HEK293 (cell line): ENCODE data around the gene CPNE1.
A peak's percentile ranks its signal among the peaks of the same experiment; 100 is the strongest.

Experiments
- CTCF ChIA-PET: fragments of 350-600 bp; formaldehyde crosslinking; extraction: SDS; loops from one replicate; lab custom pipeline; 2021; ENCODE audit warnings: antibody characterized with exemption; lab: Yijun Ruan, JAX
- POLR2A ChIA-PET: fragments of 300-600 bp; formaldehyde crosslinking; extraction: SDS; loops from one replicate; lab custom pipeline; 2020; ENCODE audit warnings: antibody characterized with exemption, inconsistent platforms; lab: Yijun Ruan, JAX
- H3K27ac ChIP-seq: fragments of 200-500 bp; sonication (Bioruptor generic); 2 replicates; pipeline ENCODE4 v1.5.1; 2014; ENCODE audit warnings: low read depth, low read length, control low read depth, inconsistent platforms; ENCODE audit errors: extremely low read depth
- H3K36me3 ChIP-seq, 2 experiments: fragments of 200-500 bp in 1 of 2; sonication (Bioruptor generic) in 1 of 2; 1 replicate in 1 of 2; 2 replicates in 1 of 2; pipeline ENCODE4 v1.5.1; 2014 to 2017; ENCODE audit warnings: inconsistent platforms in 2 of 2, low read length in 2 of 2; ENCODE audit not compliant: control insufficient read depth in 2 of 2, insufficient read depth in 1 of 2
- H3K4me1 ChIP-seq: fragments of 200-500 bp; sonication (Bioruptor generic); 2 replicates; pipeline ENCODE4 v1.5.1; 2014; ENCODE audit warnings: mild to moderate bottlenecking, low read length, inconsistent platforms; ENCODE audit not compliant: control insufficient read depth, insufficient read depth
- H3K4me3 ChIP-seq: 2 replicates; pipeline ENCODE4 v1.5.1; 2011; ENCODE audit warnings: low read depth, mild to moderate bottlenecking, control low read depth, low read length, moderate library complexity
- H3K9me3 ChIP-seq: fragments of 200-500 bp; sonication (Bioruptor generic); 2 replicates; pipeline ENCODE4 v1.5.1; 2014; ENCODE audit warnings: low read depth, low read length, inconsistent platforms; ENCODE audit not compliant: control insufficient read depth, insufficient read depth
- BCL11B ChIP-seq: fragments of 450-650 bp; formaldehyde crosslinking; IDR thresholded peaks from 2 replicates; pipeline ENCODE4 v1.5.1; 2016; ENCODE audit warnings: low read depth, missing biosample characterization, missing genetic modification characterization
- GLI2 ChIP-seq: fragments of 450-650 bp; formaldehyde crosslinking; IDR thresholded peaks from 2 replicates; pipeline ENCODE4; 2017; ENCODE audit warnings: missing biosample characterization, missing genetic modification characterization, low read depth, borderline replicate concordance
- HOXC10 ChIP-seq: sonication (generic); formaldehyde crosslinking; IDR thresholded peaks from 2 replicates; pipeline ENCODE4 v1.8.1; 2023; ENCODE audit warnings: mild to moderate bottlenecking, missing genetic modification reagents
- HOXD13 ChIP-seq: sonication (generic); formaldehyde crosslinking; IDR thresholded peaks from 2 replicates; pipeline ENCODE4 v1.8.0; 2022; ENCODE audit warnings: missing genetic modification reagents, borderline replicate concordance
- KLF10 ChIP-seq: fragments of 450-650 bp; IDR thresholded peaks from 2 replicates; pipeline ENCODE4 v1.5.1; 2018; ENCODE audit warnings: missing biosample characterization, mild to moderate bottlenecking, missing genetic modification characterization
- KLF16 ChIP-seq: fragments of 450-650 bp; formaldehyde crosslinking; IDR thresholded peaks from 2 replicates; pipeline ENCODE4 v1.5.1; 2017; ENCODE audit warnings: missing biosample characterization, missing genetic modification characterization
- KLF8 ChIP-seq: fragments of 450-650 bp; formaldehyde crosslinking; IDR thresholded peaks from 2 replicates; pipeline ENCODE4 v1.5.1; 2016; ENCODE audit warnings: missing biosample characterization, missing genetic modification characterization
- OSR2 ChIP-seq: fragments of 450-650 bp; formaldehyde crosslinking; IDR thresholded peaks from 2 replicates; pipeline ENCODE4 v1.5.1; 2016; ENCODE audit warnings: missing biosample characterization, missing genetic modification characterization
- ZBTB20 ChIP-seq: fragments of 450-650 bp; formaldehyde crosslinking; IDR thresholded peaks from 2 replicates; pipeline ENCODE4 v1.5.1; 2016; ENCODE audit warnings: missing biosample characterization, missing genetic modification characterization
- ZBTB7A ChIP-seq: fragments of 450-650 bp; formaldehyde crosslinking; IDR thresholded peaks from 2 replicates; pipeline ENCODE4 v1.5.1; 2016; ENCODE audit warnings: low read depth, missing biosample characterization, missing genetic modification characterization
- ZNF155 ChIP-seq: fragments of 450-650 bp; formaldehyde crosslinking; IDR thresholded peaks from 2 replicates; pipeline ENCODE4 v1.5.1; 2016; ENCODE audit warnings: missing biosample characterization, missing genetic modification characterization
- ZNF175 ChIP-seq: fragments of 450-650 bp; formaldehyde crosslinking; IDR thresholded peaks from 2 replicates; pipeline ENCODE4 v1.5.1; 2016; ENCODE audit warnings: missing biosample characterization, missing genetic modification characterization
- ZNF184 ChIP-seq: fragments of 450-650 bp; IDR thresholded peaks from 2 replicates; pipeline ENCODE4 v1.5.1; 2018; ENCODE audit warnings: missing biosample characterization, mild to moderate bottlenecking, missing genetic modification characterization
- ZNF292 ChIP-seq: fragments of 450-650 bp; formaldehyde crosslinking; IDR thresholded peaks from 2 replicates; pipeline ENCODE4 v1.5.1; 2016; ENCODE audit warnings: low read depth, missing biosample characterization, missing genetic modification characterization, borderline replicate concordance
- ZNF302 ChIP-seq: fragments of 450-650 bp; formaldehyde crosslinking; IDR thresholded peaks from 2 replicates; pipeline ENCODE4 v1.5.1; 2016; ENCODE audit warnings: missing biosample characterization, missing genetic modification characterization, low read depth
- ZNF341 ChIP-seq: fragments of 450-650 bp; formaldehyde crosslinking; IDR thresholded peaks from 2 replicates; pipeline ENCODE4; 2016; ENCODE audit warnings: low read depth, missing biosample characterization, missing genetic modification characterization
- ZNF404 ChIP-seq: fragments of 450-650 bp; formaldehyde crosslinking; IDR thresholded peaks from 2 replicates; pipeline ENCODE4 v1.5.1; 2017; ENCODE audit warnings: missing biosample characterization, missing genetic modification characterization
- ZNF623 ChIP-seq: fragments of 450-650 bp; formaldehyde crosslinking; IDR thresholded peaks from 2 replicates; pipeline ENCODE4 v1.5.1; 2016; ENCODE audit warnings: missing biosample characterization, missing genetic modification characterization
- ZNF624 ChIP-seq: fragments of 450-650 bp; formaldehyde crosslinking; IDR thresholded peaks from 2 replicates; pipeline ENCODE4 v1.5.1; 2017; ENCODE audit warnings: missing biosample characterization, missing genetic modification characterization
- ZNF658 ChIP-seq: fragments of 450-650 bp; formaldehyde crosslinking; IDR thresholded peaks from 2 replicates; pipeline ENCODE4; 2016; ENCODE audit warnings: missing biosample characterization, missing genetic modification characterization
- ZNF707 ChIP-seq: fragments of 450-650 bp; formaldehyde crosslinking; IDR thresholded peaks from 2 replicates; pipeline ENCODE4 v1.5.1; 2016; ENCODE audit warnings: missing biosample characterization, missing genetic modification characterization
- ZNF747 ChIP-seq: fragments of 450-650 bp; formaldehyde crosslinking; IDR thresholded peaks from 2 replicates; pipeline ENCODE4 v1.5.1; 2016; ENCODE audit warnings: missing biosample characterization, missing genetic modification characterization
- ZNF792 ChIP-seq: fragments of 450-650 bp; formaldehyde crosslinking; IDR thresholded peaks from 2 replicates; pipeline ENCODE4 v1.5.1; 2016; ENCODE audit warnings: missing biosample characterization, missing genetic modification characterization
- ZSCAN16 ChIP-seq: fragments of 450-650 bp; formaldehyde crosslinking; IDR thresholded peaks from 2 replicates; pipeline ENCODE4 v1.5.1; 2016; ENCODE audit warnings: missing biosample characterization, missing genetic modification characterization
- ZSCAN30 ChIP-seq: fragments of 450-650 bp; IDR thresholded peaks from 2 replicates; pipeline ENCODE4 v1.5.1; 2018; ENCODE audit warnings: missing biosample characterization, mild to moderate bottlenecking, missing genetic modification characterization, moderate library complexity
- TF ChIP-seq, protein P1 (sequence below): sonication (generic); formaldehyde crosslinking; IDR thresholded peaks from 2 replicates; pipeline ENCODE4 v1.8.1; 2022; ENCODE audit warnings: mild to moderate bottlenecking, moderate library complexity, missing genetic modification reagents
- TF ChIP-seq, protein P2 (sequence below): fragments of 450-650 bp; formaldehyde crosslinking; IDR thresholded peaks from 2 replicates; pipeline ENCODE4; 2016; ENCODE audit warnings: missing biosample characterization, missing genetic modification characterization
- TF ChIP-seq, protein P3 (sequence below): fragments of 450-650 bp; formaldehyde crosslinking; IDR thresholded peaks from 2 replicates; pipeline ENCODE4 v1.5.1; 2017; ENCODE audit warnings: missing biosample characterization, missing genetic modification characterization
- TF ChIP-seq, protein P4 (sequence below): fragments of 450-650 bp; formaldehyde crosslinking; IDR thresholded peaks from 2 replicates; pipeline ENCODE4 v1.5.1; 2016; ENCODE audit warnings: missing biosample characterization, missing genetic modification characterization
- TF ChIP-seq, protein P5 (sequence below): fragments of 450-650 bp; formaldehyde crosslinking; IDR thresholded peaks from 2 replicates; pipeline ENCODE4 v1.5.1; 2016; ENCODE audit warnings: missing biosample characterization, missing genetic modification characterization
- TF ChIP-seq, protein P6 (sequence below): fragments of 450-650 bp; formaldehyde crosslinking; IDR thresholded peaks from 2 replicates; pipeline ENCODE4 v1.5.1; 2016; ENCODE audit warnings: missing biosample characterization, missing genetic modification characterization

Gene CPNE1

DNA sequence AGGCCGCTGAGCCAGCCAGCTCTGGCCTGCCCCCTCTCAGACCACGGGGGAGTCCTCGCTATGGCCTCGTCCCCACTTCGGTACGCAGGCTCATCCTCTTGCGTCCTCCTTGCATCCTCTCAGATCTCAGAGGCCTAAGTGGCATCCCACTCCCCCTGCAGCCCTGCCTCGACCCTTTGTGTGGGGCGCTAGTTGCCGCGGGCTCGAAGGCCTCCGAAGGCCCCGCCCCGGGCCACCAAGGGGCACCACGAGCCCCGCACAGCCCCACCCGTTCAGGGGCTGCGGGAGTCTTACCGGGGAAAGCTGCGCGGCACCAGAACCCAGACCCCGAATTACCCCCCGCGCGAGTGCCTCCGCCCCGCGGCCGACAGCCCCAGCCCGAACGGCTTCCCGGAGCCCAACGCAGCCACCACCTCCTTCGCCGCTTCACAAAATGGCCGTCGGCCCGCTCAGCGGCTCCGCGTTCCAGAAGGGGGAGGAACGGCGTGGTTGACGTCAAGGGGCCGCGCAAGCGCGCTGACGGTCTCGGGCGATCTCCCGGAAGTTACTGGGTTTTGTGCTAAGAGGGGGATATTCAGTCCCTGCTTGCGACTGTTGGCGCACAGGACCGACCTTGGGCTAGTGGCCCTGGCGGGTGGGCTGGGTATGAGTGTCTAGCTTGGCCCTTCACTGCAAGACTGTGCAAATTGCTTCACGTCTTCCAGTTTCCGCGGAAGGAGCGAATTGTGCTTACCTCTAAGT lies at the start of gene CPNE1, which contains the start of gene RBM12:
TSS of gene CPNE1 (minus strand) at position 435 of the 741 bp plus-strand sequence. CDS start 31,977 bp downstream, outside the sequence.
TSS of gene RBM12 (minus strand) at position 435 of the 741 bp plus-strand sequence. CDS start 9,578 bp downstream, outside the sequence.
- ChIA-PET POLR2A (interaction anchor here (0.5 to 3.2 kb wide), 17 partner anchors 13 to 289 kb away, joined by 3 to 16 read pairs (median 6); partner anchors contain the start of genes CEP250, NFS1, RBM39 and ROMO1), CTCF (interaction anchor here (0.7 to 1.0 kb wide), 2 partner anchors 100 to 335 kb away, joined by 3 to 5 read pairs; no protein-coding TSS in a partner anchor)
- Histone ChIP-seq H3K4me1 (peaks cover 9% of the 10 kb centered on the region), H3K36me3 (peaks cover 8 to 13% of the 10 kb centered on the region in 2 experiments), H3K27ac (peak within 1 kb of the TSS; percentile 88), H3K4me3 (peak within 1 kb of the TSS; percentile 87), H3K9me3 (no peaks in the 10 kb centered on the region)
- TF ChIP-seq, protein P1, sequence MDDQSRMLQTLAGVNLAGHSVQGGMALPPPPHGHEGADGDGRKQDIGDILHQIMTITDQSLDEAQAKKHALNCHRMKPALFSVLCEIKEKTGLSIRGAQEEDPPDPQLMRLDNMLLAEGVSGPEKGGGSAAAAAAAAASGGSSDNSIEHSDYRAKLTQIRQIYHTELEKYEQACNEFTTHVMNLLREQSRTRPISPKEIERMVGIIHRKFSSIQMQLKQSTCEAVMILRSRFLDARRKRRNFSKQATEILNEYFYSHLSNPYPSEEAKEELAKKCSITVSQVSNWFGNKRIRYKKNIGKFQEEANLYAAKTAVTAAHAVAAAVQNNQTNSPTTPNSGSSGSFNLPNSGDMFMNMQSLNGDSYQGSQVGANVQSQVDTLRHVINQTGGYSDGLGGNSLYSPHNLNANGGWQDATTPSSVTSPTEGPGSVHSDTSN = 0 out of 2 replicates have a peak, but pooled peaks have one; percentile 46
- TF ChIP-seq ZNF341 (tag by site-specific recombination) (peak; percentile 46), KLF16 (tag by site-specific recombination) (peak; percentile 70), ZSCAN30 (tag by site-specific recombination) (peak; percentile 37; the same call in 1 of the 2 replicates), ZNF747 (tag by site-specific recombination) (no peak), OSR2 (tag by site-specific recombination) (no peak), KLF10 (tag by site-specific recombination) (peak; percentile 32; the same call in 1 of the 2 replicates), HOXD13 (CRISPR knock-in tag) (no peak), ZNF404 (tag by site-specific recombination) (no peak), GLI2 (tag by site-specific recombination) (no peak), ZNF624 (tag by site-specific recombination) (no peak), KLF8 (tag by site-specific recombination) (peak; percentile 88), ZNF302 (no peak), ZNF623 (tag by site-specific recombination) (no peak), BCL11B (tag by site-specific recombination) (no peak), HOXC10 (no peak), ZNF184 (tag by site-specific recombination) (no peak), ZNF155 (tag by site-specific recombination) (no peak), ZBTB20 (tag by site-specific recombination) (peak; percentile 55; the same call in 1 of the 2 replicates), ZNF707 (tag by site-specific recombination) (no peak), ZBTB7A (tag by site-specific recombination) (no peak; the same call in 1 of the 2 replicates), ZNF175 (tag by site-specific recombination) (no peak), ZNF292 (tag by site-specific recombination) (no peak), ZSCAN16 (tag by site-specific recombination) (0 out of 2 replicates have a peak, but pooled peaks have one; percentile 11), ZNF792 (tag by site-specific recombination) (no peak), ZNF658 (tag by site-specific recombination) (no peak)
- TF ChIP-seq, protein P2, sequence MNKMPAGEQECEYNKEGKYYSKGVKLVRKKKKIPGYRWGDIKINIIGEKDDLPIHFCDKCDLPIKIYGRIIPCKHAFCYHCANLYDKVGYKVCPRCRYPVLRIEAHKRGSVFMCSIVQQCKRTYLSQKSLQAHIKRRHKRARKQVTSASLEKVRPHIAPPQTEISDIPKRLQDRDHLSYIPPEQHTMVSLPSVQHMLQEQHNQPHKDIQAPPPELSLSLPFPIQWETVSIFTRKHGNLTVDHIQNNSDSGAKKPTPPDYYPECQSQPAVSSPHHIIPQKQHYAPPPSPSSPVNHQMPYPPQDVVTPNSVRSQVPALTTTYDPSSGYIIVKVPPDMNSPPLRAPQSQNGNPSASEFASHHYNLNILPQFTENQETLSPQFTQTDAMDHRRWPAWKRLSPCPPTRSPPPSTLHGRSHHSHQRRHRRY (tag by site-specific recombination) = no peak
- TF ChIP-seq, protein P3, sequence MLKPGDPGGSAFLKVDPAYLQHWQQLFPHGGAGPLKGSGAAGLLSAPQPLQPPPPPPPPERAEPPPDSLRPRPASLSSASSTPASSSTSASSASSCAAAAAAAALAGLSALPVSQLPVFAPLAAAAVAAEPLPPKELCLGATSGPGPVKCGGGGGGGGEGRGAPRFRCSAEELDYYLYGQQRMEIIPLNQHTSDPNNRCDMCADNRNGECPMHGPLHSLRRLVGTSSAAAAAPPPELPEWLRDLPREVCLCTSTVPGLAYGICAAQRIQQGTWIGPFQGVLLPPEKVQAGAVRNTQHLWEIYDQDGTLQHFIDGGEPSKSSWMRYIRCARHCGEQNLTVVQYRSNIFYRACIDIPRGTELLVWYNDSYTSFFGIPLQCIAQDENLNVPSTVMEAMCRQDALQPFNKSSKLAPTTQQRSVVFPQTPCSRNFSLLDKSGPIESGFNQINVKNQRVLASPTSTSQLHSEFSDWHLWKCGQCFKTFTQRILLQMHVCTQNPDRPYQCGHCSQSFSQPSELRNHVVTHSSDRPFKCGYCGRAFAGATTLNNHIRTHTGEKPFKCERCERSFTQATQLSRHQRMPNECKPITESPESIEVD (tag by site-specific recombination) = no peak
- TF ChIP-seq, protein P4, sequence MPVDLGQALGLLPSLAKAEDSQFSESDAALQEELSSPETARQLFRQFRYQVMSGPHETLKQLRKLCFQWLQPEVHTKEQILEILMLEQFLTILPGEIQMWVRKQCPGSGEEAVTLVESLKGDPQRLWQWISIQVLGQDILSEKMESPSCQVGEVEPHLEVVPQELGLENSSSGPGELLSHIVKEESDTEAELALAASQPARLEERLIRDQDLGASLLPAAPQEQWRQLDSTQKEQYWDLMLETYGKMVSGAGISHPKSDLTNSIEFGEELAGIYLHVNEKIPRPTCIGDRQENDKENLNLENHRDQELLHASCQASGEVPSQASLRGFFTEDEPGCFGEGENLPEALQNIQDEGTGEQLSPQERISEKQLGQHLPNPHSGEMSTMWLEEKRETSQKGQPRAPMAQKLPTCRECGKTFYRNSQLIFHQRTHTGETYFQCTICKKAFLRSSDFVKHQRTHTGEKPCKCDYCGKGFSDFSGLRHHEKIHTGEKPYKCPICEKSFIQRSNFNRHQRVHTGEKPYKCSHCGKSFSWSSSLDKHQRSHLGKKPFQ (tag by site-specific recombination) = no peak; the same call in 1 of the 2 replicates
- TF ChIP-seq, protein P5, sequence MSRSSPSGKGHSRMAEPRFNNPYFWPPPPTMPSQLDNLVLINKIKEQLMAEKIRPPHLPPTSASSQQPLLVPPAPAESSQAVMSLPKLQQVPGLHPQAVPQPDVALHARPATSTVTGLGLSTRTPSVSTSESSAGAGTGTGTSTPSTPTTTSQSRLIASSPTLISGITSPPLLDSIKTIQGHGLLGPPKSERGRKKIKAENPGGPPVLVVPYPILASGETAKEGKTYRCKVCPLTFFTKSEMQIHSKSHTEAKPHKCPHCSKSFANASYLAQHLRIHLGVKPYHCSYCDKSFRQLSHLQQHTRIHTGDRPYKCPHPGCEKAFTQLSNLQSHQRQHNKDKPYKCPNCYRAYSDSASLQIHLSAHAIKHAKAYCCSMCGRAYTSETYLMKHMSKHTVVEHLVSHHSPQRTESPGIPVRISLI = no peak
- TF ChIP-seq, protein P6, sequence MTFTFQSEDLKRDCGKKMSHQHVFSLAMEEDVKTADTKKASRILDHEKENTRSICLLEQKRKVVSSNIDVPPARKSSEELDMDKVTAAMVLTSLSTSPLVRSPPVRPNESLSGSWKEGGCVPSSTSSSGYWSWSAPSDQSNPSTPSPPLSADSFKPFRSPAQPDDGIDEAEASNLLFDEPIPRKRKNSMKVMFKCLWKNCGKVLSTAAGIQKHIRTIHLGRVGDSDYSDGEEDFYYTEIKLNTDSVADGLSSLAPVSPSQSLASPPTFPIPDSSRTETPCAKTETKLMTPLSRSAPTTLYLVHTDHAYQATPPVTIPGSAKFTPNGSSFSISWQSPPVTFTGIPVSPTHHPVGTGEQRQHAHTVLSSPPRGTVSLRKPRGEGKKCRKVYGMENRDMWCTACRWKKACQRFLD (tag by site-specific recombination) = no peak
